HG03442 (cell line): ENCODE results near the gene NKX1-2.

Source experiments
- ATAC-seq: cut with Tn5 transposase; IDR thresholded peaks from one replicate; pipeline ENCODE4 v1.9.1; 2021; ENCODE audit warnings: mild to moderate bottlenecking, moderate library complexity; ENCODE audit not compliant: unreplicated experiment

The NKX1-2 gene

GRCh38 chr10:124450012-124450782 is at the start of gene NKX1-2:
NKX1-2 (minus strand) TSS chr10:124450035; CDS start chr10:124449943, 92 bp downstream.
- ATAC-seq: no peak

GRCh38 chr10:124498056-124498455 is 48.2 kb upstream of the NKX1-2 start:
- no peak for ATAC-seq

- ATAC-seq: no peak
Measured at GRCh38 chr10:124497196-124497881, 47.5 kb upstream of the NKX1-2 start.

GRCh38 chr10:124496620-124497019 is 46.8 kb upstream of the NKX1-2 start:
- ATAC-seq: no peak

- ATAC-seq: no peak
Measured at GRCh38 chr10:124496150-124496549, 46.3 kb upstream of the NKX1-2 start.

- ATAC-seq: no peak
Measured at GRCh38 chr10:124495725-124496124, 45.9 kb upstream of the NKX1-2 start.

- no peak for ATAC-seq
Measured at GRCh38 chr10:124495162-124495561, 45.3 kb upstream of the NKX1-2 start.

GRCh38 chr10:124494046-124494807 is 44.4 kb upstream of the NKX1-2 start:
- ATAC-seq: no peak

GRCh38 chr10:124493214-124493882 is 43.5 kb upstream of the NKX1-2 start:
- no peak for ATAC-seq

GRCh38 chr10:124492266-124492665 is 42.4 kb upstream of the NKX1-2 start:
- ATAC-seq: no peak

GRCh38 chr10:124491105-124491504 is 41.3 kb upstream of the NKX1-2 start:
- no peak for ATAC-seq

- no peak for ATAC-seq
Measured at GRCh38 chr10:124486635-124487034, 36.8 kb upstream of the NKX1-2 start.

GRCh38 chr10:124484661-124485060 is 34.8 kb upstream of the NKX1-2 start:
- no peak for ATAC-seq

- ATAC-seq: no peak
Measured at GRCh38 chr10:124484031-124484430, 34.2 kb upstream of the NKX1-2 start.

GRCh38 chr10:124482876-124483275 is 33.0 kb upstream of the NKX1-2 start:
- no peak for ATAC-seq

- ATAC-seq: no peak
Measured at GRCh38 chr10:124482236-124482800, 32.5 kb upstream of the NKX1-2 start.

- ATAC-seq: no peak
Measured at GRCh38 chr10:124481717-124482116, 31.9 kb upstream of the NKX1-2 start.

- ATAC-seq: no peak
Measured at GRCh38 chr10:124480860-124481259, 31.0 kb upstream of the NKX1-2 start.

GRCh38 chr10:124478515-124478914 is 28.7 kb upstream of the NKX1-2 start:
- no peak for ATAC-seq

GRCh38 chr10:124477614-124478363 is 28.0 kb upstream of the NKX1-2 start:
- no peak for ATAC-seq
